GM12891 (cell line): ENCODE data around the gene ZNF185.

Source experiments
- POLR2A ChIP-seq: IDR thresholded peaks from 2 replicates; pipeline ENCODE4 v1.6.1; 2011; ENCODE audit warnings: low read depth, low read length, control low read depth
- POLR2AphosphoS5 ChIP-seq: IDR thresholded peaks from 2 replicates; pipeline ENCODE4 v1.6.1; 2011; ENCODE audit warnings: low read depth, low read length, control low read depth
- POU2F2 ChIP-seq: IDR thresholded peaks from 2 replicates; pipeline ENCODE4 v1.6.1; 2011; ENCODE audit warnings: low read depth, mild to moderate bottlenecking, control low read depth, low read length, moderate library complexity
- SPI1 ChIP-seq: IDR thresholded peaks from 2 replicates; pipeline ENCODE4 v1.6.1; 2011; ENCODE audit warnings: low read depth, low read length, control low read depth
- TAF1 ChIP-seq: IDR thresholded peaks from 2 replicates; pipeline ENCODE4 v1.6.1; 2011; ENCODE audit warnings: low read depth, low read length, control low read depth

GRCh38 chrX:152876931-152877840, 20.7 kb upstream of the ZNF185 start:
- TF ChIP-seq POU2F2 (no peak), POLR2A (no peak), POLR2AphosphoS5 (no peak), SPI1 (no peak), TAF1 (no peak)
